Heart left ventricle (tissue), 13 donors: ENCODE measurements around the gene RAP1GAP.

Experiments used
- POLR2A ChIP-seq, 2 donors: fragments of 450-650 bp; IDR thresholded peaks; one replicate each; pipeline ENCODE4 v1.6.1; 2017; ENCODE audit warnings: antibody characterized with exemption in 2 of 2, mild to moderate bottlenecking in 2 of 2, moderate library complexity in 2 of 2
- TF ChIP-seq, protein P1 (sequence below), 12 donors: fragments of 200-600 bp; sonication (generic) in 4 of 12; IDR thresholded peaks; one replicate each; pipeline versions ENCODE4 v1.5.0 to v1.8.0; 2018 to 2022; ENCODE audit warnings: antibody characterized with exemption in 12 of 12, mild to moderate bottlenecking in 5 of 12
- donor health status: ischemic (EF 13 %, LVEDD 7.1; RV severe dilation, severe dysfunction).
- donor health status: DM: no; HTN: yes; CAD: no.
- donor health status: DM: no; HTN: no; CAD: no.
- donor health status: ischemic (EF 25% LVEDD 6.9; RV normal size, moderate dysfunction).
- donor health status: ischemic (EF 25% LVEDD 5.7; RV mildly dilated, moderate dysfunction).
- donor health status: ischemic (EF 35%, LVEDD 5.7; RV mildly dilated, moderate dysfunction).
- donor health status: nonischemic (EF 11% LVEDD 7.7; RV severe dilation, severe dysfunction).
- donor health status: DM: yes; HTN: yes; CAD: no.
- donor health status: PGD.
- donor health status: ischemic (EF 29% LVEDD 5.4; RV normal size, mild dysfunction).
- donor health status: nonischemic (EF 23%, LVEDD 6.1; RV moderate dilation, normal function).

DNA sequence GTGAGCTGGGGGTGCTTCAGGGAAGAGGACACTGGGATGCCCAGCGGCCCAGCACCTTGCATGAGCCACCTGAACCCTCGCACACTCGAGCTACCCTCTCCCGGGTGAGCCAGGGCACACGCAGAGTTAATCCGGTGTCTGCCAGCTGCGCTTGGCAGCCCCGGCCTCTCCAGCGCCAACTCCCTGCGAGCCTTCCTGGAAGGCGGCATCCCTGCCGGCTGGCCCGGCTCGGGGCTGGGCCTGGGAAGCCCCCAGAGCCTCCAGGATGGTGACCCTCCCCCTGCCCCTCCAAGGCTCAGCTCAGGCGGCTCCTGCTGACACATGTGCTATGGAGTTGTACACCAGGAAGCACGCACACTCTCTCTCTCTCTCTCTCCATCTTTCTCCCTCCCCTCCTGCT, 48.7 kb downstream of the RAP1GAP start:
- TF ChIP-seq POLR2A (IDR thresholded peaks at IDR 0.05): no peak
- TF ChIP-seq, protein P1, sequence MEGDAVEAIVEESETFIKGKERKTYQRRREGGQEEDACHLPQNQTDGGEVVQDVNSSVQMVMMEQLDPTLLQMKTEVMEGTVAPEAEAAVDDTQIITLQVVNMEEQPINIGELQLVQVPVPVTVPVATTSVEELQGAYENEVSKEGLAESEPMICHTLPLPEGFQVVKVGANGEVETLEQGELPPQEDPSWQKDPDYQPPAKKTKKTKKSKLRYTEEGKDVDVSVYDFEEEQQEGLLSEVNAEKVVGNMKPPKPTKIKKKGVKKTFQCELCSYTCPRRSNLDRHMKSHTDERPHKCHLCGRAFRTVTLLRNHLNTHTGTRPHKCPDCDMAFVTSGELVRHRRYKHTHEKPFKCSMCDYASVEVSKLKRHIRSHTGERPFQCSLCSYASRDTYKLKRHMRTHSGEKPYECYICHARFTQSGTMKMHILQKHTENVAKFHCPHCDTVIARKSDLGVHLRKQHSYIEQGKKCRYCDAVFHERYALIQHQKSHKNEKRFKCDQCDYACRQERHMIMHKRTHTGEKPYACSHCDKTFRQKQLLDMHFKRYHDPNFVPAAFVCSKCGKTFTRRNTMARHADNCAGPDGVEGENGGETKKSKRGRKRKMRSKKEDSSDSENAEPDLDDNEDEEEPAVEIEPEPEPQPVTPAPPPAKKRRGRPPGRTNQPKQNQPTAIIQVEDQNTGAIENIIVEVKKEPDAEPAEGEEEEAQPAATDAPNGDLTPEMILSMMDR (IDR thresholded peaks at IDR 0.05): no peak
